ENCODE results near the gene MAP3K5.
"Not testable (repeated sequence)": the region's sequence is repeated elsewhere in the genome, so short reads cannot be mapped to it uniquely, and the experiment has no call there.

MAP3K5 gene

GRCh38 chr6:136599329-136600011 lies 192.8 kb downstream of the MAP3K5 start:
- FAIRE-seq = no peak

DNA sequence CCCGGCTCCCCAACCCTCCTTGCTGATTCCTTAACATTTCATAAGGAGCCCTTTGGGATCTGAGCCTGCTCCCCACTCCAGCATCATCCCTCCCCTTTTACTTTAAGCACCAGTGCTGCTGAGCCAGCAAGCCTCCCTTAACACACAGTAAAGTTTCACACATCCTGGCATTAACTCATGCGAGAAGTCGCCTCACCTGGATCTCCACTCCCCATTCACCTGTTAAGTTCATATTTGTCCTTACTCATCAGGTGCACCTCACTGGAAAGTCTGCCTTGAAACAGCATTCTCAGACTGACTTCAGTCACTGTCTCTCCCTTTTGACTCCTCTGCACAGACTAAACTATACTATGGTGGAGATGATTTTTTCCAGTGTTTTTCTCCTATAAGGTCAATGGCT lies 194.2 kb downstream of the MAP3K5 start:
- no peak for FAIRE-seq

DNA sequence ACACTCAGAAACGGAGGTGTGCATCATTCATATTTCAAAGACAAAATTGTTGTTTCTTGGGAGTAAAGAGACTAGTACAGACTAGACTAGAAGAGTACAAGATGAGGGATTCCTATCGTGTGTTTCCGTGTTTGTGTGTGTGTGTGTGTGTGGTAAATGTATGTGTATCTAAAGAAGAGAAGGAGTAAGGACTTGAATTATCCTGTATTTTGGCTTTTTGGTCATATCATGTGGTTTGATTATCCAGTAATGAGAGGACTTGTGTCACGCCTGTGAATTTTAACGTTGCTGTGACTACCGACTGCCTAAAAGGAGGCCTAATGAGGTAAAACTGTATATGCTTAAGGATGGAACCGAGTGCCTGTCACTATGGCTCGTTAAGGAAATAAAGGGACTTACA lies 197.6 kb downstream of the MAP3K5 start:
- no peak for FAIRE-seq

- no peak for FAIRE-seq
Observed at GRCh38 chr6:136593748-136594490, 198.4 kb downstream of the MAP3K5 start.

GRCh38 chr6:136592930-136593673 lies 199.2 kb downstream of the MAP3K5 start:
- no peak for FAIRE-seq

- FAIRE-seq = no peak
Observed at GRCh38 chr6:136591617-136592016, 200.7 kb downstream of the MAP3K5 start.

DNA sequence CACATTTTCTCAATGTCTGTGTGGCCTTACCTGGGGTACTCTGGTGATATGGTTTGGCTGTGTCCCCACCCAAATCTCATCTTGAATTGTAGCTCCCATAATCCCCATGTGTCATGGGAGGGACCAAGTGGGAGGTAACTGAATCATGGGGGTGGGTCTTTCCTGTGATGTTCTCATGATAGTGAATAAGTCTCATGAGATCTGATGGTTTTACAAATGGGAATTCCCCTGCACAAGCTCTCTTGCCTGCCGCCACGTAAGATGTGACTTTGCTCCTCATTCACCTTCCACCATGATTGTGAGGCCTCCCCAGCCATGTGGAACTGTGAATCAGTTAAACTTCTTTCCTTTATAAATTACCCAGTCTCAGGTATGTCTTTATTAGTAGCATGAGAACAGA lies 201.4 kb downstream of the MAP3K5 start:
- FAIRE-seq = not testable (repeated sequence)

- FAIRE-seq = no peak
Observed at GRCh38 chr6:136587527-136587926, 204.8 kb downstream of the MAP3K5 start.

- FAIRE-seq = no peak
Observed at GRCh38 chr6:136586295-136586694, 206.0 kb downstream of the MAP3K5 start.

DNA sequence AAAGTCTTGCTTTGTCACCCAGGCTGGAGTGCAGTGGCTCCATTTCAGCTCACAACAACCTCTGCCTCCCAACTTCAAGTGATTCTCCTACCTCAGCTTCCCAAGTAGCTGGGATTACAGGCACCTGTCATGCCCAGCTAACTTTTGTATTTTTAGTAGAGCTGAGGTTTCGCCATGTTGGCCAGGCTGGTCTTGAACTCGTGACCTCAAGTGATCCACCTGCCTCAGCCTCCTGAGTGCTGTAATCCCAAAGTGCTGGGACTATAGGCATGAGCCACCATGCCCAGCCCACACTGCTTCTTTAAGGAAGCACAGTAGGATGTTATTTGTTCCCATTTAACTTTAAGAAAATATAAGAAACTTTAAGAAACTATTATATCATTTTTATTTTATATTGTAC lies 206.8 kb downstream of the MAP3K5 start:
- FAIRE-seq = not testable (repeated sequence)

DNA sequence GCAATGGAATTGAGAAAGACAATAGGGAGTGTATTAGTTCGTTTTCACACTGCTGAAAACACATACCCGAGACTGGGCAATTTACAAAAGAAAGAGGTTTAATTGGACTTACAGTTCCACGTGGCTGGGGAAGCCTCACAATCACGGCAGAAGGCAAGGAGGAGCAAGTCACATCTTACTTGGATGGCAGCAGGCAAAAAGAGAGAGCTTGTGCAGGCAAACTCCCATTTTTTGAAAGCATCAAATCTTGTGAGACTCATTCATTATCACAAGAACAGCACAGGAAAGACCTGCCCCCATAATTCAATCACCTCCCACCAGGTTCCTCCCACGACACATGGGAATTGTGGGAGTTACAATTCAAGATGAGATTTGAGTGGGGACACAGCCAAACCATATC lies 208.0 kb downstream of the MAP3K5 start:
- FAIRE-seq = not testable (repeated sequence)

DNA sequence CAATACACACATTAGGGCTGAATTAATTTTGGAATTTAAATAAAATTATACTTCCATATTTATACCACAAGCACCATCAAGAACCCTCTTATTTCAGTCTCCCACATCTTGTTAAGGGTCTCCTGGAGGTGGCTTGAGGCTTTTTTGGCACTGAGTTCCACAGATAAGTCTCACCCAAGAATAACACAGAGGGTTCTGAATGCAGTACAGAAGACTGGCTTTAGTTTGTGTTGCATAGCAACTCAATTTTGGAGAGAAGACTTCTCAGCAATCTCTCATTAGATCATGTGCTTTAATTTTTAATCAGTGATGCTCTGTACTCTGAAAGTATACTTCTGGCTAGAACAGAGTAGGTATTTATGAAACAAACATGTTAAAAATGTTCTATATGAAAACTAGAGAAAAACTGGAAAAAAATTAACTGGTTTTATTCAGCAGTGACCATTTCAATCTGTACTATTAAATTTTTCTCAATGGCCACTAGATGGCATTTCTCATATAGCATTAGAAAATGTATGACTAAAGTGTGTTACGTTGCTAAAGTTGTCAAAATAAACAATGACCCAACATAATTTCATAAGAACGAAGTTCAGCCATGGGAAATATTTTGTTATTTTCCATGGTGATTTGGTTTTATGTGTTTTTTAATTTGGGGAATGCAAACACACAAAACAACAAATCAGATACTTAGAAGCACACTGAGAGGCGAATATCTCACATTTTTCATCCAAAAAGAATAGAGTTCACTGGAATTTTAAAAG lies 209.4 kb downstream of the MAP3K5 start:
- peak; percentile 53 for FAIRE-seq

DNA sequence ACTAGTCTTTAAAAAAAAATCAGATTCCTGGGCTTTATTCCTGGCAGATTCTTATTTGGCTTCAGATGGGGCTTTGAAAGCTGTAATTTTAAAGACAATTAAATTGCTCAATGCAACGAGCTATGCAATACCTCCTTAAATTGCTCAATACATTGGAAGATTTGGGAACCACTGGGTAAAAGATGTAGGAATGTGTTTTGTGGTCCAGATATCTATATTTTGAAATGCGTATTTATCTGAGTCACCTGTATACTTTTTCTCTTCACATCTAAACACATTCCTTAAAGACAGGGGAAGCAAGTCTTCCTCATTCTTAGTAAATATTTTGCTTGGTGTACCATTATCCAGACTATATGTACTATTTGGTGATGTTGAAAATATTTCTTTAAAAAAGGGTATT lies 212.5 kb downstream of the MAP3K5 start:
- FAIRE-seq = no peak

DNA sequence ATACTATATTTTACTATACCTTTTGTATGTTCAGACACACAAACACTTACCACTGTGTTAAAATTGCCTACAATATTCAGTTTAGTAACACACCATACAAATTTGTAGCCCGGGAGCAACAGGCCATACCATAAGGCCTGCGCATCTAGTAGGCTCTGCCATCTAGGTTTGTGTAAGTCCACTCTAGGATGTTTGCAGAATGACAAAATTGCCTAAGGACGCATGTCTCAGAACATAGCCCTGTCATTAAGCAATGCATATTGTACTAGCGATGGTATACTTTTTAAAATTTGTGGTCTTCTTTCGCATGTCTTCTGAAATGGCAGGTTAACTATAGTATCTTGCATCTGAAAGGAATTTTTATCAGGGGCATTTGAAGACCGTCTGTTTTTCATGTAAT lies 215.5 kb downstream of the MAP3K5 start:
- FAIRE-seq = no peak

DNA sequence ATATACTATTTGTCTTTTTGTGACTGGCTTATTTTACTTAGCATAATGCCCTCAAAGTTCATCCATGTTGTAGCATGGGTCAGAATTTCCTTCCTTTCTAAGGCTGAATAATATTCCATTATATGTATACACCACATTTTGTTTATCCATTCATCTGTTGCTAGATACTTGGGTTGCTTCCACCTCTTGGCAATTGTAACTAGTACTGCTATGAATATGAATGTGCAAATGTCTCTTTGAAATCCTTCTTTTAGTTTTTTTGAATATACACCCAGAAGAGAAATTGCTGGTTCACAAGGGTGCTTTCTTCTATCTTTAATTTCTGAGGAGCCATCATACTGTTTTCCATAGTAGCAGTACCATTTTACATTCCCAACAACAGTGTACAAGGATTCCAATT lies 220.8 kb downstream of the MAP3K5 start:
- FAIRE-seq = no peak

GRCh38 chr6:136571065-136571464 lies 221.2 kb downstream of the MAP3K5 start:
- no peak for FAIRE-seq

DNA sequence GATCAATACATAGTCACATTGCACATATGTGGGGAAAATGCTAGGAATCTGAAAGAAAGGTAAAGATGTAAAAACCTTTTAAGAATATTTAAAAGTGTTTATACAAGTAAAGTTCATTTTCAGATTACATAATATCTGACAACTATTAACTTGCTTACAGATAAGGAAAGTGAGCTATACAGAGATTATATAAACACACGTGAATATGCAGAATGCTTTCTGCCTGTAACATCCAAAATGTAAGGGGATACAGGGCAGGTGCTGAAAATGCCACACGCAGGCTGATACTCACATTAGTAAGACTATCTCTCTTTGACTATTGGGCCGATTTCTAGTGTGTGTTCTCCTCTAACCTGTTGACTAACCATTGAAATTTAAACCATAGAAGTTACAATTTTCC lies 224.1 kb downstream of the MAP3K5 start:
- FAIRE-seq = peak; percentile 58

DNA sequence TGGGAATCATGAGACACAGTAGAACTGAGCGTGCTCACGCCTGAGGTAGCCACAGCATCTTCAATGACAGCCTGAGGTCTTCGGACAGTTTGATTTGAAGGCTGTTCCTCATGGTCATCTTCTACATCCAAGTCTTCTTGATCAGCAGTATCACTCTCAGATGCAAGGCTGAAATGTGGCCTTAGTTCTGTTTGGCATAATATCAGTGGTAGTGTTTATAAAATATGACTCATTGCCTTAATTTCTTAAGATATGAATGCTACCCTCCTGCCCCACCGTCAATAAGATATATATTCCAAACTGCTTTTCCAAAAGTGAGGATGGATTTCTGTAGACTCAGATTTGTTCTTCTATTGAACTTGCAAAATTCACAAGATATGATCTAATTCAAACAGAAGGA lies 224.6 kb downstream of the MAP3K5 start:
- no peak for FAIRE-seq

GRCh38 chr6:136566851-136567250 lies 225.4 kb downstream of the MAP3K5 start:
- FAIRE-seq = peak; percentile 69

DNA sequence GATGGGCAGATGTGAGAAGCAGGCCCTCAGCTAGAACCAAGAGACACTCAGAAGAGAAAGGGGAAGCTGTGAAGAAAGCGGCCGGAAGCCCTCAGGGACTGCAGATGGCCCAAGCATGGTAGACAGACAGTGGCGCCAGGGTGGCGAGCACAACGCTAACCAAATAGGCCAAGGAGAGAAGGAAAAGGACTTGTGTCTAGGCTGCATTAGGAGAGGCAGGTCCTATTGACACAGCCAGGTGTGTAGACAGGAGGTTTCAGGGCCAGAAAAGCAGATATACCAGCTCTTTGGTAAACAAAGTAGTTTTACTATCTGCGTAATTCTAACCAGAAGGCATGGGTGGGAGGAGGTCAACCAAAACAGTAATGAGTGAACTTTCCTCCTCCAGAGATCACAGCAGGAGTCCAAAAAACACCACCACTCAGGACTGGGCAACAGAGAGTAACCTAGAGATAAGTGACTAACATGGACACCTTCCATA lies 226.2 kb downstream of the MAP3K5 start:
- no peak for FAIRE-seq

DNA sequence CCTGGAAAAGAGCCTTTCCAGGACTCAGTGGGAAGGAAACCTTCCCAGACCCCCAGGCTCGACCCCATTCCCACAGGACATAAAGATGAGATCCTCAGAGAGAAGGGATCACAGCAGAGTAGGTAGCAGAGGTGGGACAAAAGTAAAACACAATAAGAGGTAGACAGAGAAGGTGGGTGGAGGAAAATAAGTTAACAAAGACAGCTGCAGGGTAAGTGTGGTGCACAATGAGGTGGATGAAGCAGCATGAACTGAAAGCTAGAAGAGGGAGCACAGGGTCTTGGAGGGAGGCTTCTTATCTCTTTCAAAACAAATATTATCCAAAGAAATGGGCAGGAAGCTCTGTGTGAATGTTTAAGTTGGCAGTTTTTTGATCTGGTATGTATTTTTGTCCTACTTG lies 228.1 kb downstream of the MAP3K5 start:
- FAIRE-seq = no peak

DNA sequence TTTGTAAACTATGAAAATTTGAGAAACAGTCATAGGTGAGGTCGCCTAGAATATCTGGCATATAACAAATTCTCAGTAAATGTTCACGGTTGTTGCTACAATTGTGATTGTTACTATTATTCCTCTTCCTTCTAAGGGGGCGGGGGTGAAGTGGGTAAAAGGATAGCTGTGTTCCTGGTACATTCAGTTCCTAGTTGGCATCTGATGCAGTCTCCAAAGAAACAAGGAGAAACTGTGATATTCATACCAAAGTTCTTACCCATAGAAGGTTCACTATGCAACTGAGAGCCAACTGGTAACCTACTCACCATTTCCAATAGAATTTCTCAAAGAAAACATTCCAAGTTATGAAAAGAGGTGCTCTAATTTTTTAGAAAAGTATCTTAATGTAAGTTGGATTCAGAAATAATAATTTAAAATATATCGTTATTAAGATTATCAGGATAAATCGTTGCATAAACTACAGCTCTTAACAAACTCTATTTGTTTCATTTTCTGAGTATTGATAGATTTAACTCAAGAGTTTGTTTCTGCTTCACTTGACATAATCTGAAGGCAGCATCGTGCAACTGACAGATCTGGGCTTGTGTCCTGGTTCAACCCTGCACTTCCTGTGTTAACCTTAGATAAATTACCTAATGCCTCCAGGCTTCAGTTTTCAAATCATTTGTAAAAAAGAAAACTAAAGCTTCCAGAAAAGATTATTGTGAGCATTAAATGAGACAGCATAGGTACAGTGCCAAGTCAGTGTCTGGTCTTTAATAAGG lies 228.7 kb downstream of the MAP3K5 start:
- FAIRE-seq = no peak

All from colon (tissue), 2 donors.